Measurements from ENCODE around the gene MYO18A. TPM values are rescaled to one million over a fixed set of nuclear protein-coding genes. Genes with fewer than 3 reads are reported as not detected.

The MYO18A gene
- polyA plus RNA-seq, 1 donor (not counting 4 experiments of a cell fraction or from before 2014, with no cell fraction given), result 20.0 TPM

DNA sequence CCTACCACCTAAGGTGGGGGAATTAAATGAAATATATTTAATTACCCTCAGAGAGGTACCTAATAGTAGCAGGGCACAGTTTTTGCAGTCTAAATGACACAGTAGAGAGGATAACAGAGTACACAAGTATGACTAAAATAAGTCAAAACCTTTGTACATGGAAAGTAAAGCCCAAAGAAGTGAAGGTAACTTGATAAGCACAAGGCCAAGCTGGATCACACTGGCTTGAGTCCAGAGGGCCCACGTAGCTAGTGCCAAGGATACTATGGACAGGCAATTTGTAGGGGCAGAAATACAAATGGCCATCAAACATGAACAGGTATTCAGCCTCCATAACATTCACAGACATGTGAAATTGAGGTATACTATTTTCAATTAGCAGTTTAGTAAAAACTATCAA is 7.6 kb downstream of the MYO18A start:
- no peak overlapping the region for H3K4me2 ChIP-seq (ENCODE audit: control insufficient read depth, extremely low read depth, insufficient read depth, low read depth, low read length)
- H3K36me3 ChIP-seq (ENCODE audit: control insufficient read depth in 2 of 2, extremely low read depth in 1 of 2, insufficient read depth in 2 of 2, low read length in 2 of 2), result peaks cover 3 to 6% of the 10 kb centered on the region in 2 experiments
- H2AFZ ChIP-seq (ENCODE audit: control insufficient read depth, low read length), result no peak overlapping the region
- no peak for TF ChIP-seq EZH2 (IDR thresholded peaks at IDR 0.05; ENCODE audit: low read length)
- TF ChIP-seq, protein P1, sequence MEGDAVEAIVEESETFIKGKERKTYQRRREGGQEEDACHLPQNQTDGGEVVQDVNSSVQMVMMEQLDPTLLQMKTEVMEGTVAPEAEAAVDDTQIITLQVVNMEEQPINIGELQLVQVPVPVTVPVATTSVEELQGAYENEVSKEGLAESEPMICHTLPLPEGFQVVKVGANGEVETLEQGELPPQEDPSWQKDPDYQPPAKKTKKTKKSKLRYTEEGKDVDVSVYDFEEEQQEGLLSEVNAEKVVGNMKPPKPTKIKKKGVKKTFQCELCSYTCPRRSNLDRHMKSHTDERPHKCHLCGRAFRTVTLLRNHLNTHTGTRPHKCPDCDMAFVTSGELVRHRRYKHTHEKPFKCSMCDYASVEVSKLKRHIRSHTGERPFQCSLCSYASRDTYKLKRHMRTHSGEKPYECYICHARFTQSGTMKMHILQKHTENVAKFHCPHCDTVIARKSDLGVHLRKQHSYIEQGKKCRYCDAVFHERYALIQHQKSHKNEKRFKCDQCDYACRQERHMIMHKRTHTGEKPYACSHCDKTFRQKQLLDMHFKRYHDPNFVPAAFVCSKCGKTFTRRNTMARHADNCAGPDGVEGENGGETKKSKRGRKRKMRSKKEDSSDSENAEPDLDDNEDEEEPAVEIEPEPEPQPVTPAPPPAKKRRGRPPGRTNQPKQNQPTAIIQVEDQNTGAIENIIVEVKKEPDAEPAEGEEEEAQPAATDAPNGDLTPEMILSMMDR (optimal IDR thresholded peaks at IDR 0.05 in 1 of 3, IDR thresholded peaks at IDR 0.05 in 1 of 3, conservative IDR thresholded peaks at IDR 0.05 in 1 of 3; ENCODE audit: extremely low read depth in 1 of 3, insufficient read depth in 2 of 3, low read length in 3 of 3), result no peak
- H3K4me1 ChIP-seq (ENCODE audit: control insufficient read depth, extremely low read depth, insufficient read depth, low read length), result peaks cover 29% of the 10 kb centered on the region
- H3K4me3 ChIP-seq (ENCODE audit: control insufficient read depth in 2 of 3, extremely low read depth in 1 of 3, insufficient read depth in 2 of 3, low read depth in 1 of 3, low read length in 3 of 3), result no peak overlapping the region
- H3K27ac ChIP-seq (ENCODE audit: control insufficient read depth, insufficient read depth, low read length), result no peak overlapping the region
- H3K9me1 ChIP-seq (ENCODE audit: control insufficient read depth, extremely low read depth, insufficient read depth, low read length), result peaks cover 3% of the 10 kb centered on the region
- DNase-seq (ENCODE audit: low read depth, low spot score) (no peak), FAIRE-seq (no peak)
- peaks cover 87% of the 10 kb centered on the region for H3K79me2 ChIP-seq (ENCODE audit: control insufficient read depth, insufficient read depth, low read length)
- no peak overlapping the region for H3K9ac ChIP-seq (ENCODE audit: control insufficient read depth, extremely low read depth, insufficient read depth, low read length)
- H3K27me3 ChIP-seq (ENCODE audit: control insufficient read depth, extremely low read depth, insufficient read depth, low read length), result no peaks in the 10 kb centered on the region
- no peaks in the 10 kb centered on the region for H3K9me3 ChIP-seq (ENCODE audit: control insufficient read depth, low read depth, low read length)
- dilution Hi-C loops (cut with MboI; ENCODE audit: extremely low pct_ligation_motif_present, low sequenced_read_pairs), result no loop called here
- peaks cover 4% of the 10 kb centered on the region for H4K20me1 ChIP-seq (ENCODE audit: control insufficient read depth, extremely low read depth, insufficient read depth, low read length)

DNA sequence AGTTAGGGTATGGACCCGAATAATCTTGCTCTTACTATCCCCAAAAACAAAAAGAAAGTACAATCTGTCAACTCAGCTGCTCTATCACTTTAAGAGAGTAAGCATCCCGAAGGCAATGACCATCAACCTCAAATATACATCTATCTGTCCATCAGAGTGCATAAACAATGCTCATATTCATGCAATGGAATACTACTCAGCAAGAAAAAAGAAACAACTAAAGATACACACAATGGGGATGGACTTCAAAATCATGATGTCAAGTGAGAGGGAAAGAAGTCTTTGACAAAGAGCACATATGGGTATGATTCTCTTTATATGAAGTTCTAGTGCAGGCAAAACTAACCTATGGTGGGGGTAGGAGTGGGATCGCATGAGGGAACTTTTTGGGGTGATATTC is 9.5 kb downstream of the MYO18A start:
- H3K36me3 ChIP-seq (ENCODE audit: control insufficient read depth in 2 of 2, extremely low read depth in 1 of 2, insufficient read depth in 2 of 2, low read length in 2 of 2), result peaks cover 12 to 17% of the 10 kb centered on the region in 2 experiments
- no peak overlapping the region for H3K4me3 ChIP-seq (ENCODE audit: control insufficient read depth in 2 of 3, extremely low read depth in 1 of 3, insufficient read depth in 2 of 3, low read depth in 1 of 3, low read length in 3 of 3)
- peaks cover 15% of the 10 kb centered on the region for H3K4me1 ChIP-seq (ENCODE audit: control insufficient read depth, extremely low read depth, insufficient read depth, low read length)
- H3K9me1 ChIP-seq (ENCODE audit: control insufficient read depth, extremely low read depth, insufficient read depth, low read length), result peaks cover 3% of the 10 kb centered on the region
- TF ChIP-seq EZH2 (IDR thresholded peaks at IDR 0.05; ENCODE audit: low read length), result no peak
- TF ChIP-seq, protein P1 (optimal IDR thresholded peaks at IDR 0.05 in 1 of 3, IDR thresholded peaks at IDR 0.05 in 1 of 3, conservative IDR thresholded peaks at IDR 0.05 in 1 of 3; ENCODE audit: extremely low read depth in 1 of 3, insufficient read depth in 2 of 3, low read length in 3 of 3), result no peak
- peaks cover 4% of the 10 kb centered on the region for H4K20me1 ChIP-seq (ENCODE audit: control insufficient read depth, extremely low read depth, insufficient read depth, low read length)
- no peaks in the 10 kb centered on the region for H3K9me3 ChIP-seq (ENCODE audit: control insufficient read depth, low read depth, low read length)
- no peaks in the 10 kb centered on the region for H3K27me3 ChIP-seq (ENCODE audit: control insufficient read depth, extremely low read depth, insufficient read depth, low read length)
- DNase-seq (ENCODE audit: low read depth, low spot score) (no peak), FAIRE-seq (no peak)
- H3K9ac ChIP-seq (ENCODE audit: control insufficient read depth, extremely low read depth, insufficient read depth, low read length), result no peak overlapping the region
- H3K27ac ChIP-seq (ENCODE audit: control insufficient read depth, insufficient read depth, low read length), result no peak overlapping the region
- H3K79me2 ChIP-seq (ENCODE audit: control insufficient read depth, insufficient read depth, low read length), result peaks cover 88% of the 10 kb centered on the region
- H2AFZ ChIP-seq (ENCODE audit: control insufficient read depth, low read length), result no peak overlapping the region
- dilution Hi-C loops (cut with MboI; ENCODE audit: extremely low pct_ligation_motif_present, low sequenced_read_pairs), result no loop called here
- H3K4me2 ChIP-seq (ENCODE audit: control insufficient read depth, extremely low read depth, insufficient read depth, low read depth, low read length), result no peak overlapping the region

Measured in keratinocyte (primary cell).